Tibial nerve (tissue), 4 donors: ENCODE measurements around the gene LCP1. TPM values are rescaled to one million over a fixed set of nuclear protein-coding genes. Genes with fewer than 3 reads are reported as not detected.
"Not testable (repeated sequence)": the region's sequence is repeated elsewhere in the genome, so short reads cannot be mapped to it uniquely, and the experiment has no call there.

ENCODE experiments used
- DNase-seq, 2 donors: peaks; one replicate each; pipeline ENCODE4 v3.0.0-alpha.2; 2019; ENCODE audit warnings: low spot score in 2 of 2
- H3K27ac ChIP-seq, 4 donors: fragments of 200-600 bp; sonication (generic) in 3 of 4; one replicate each; pipeline ENCODE4 v1.5.1; 2017 to 2019; ENCODE audit warnings: mild to moderate bottlenecking in 1 of 4
- H3K27me3 ChIP-seq, 2 donors: fragments of 200-600 bp; sonication (generic) in 1 of 2; one replicate each; pipeline versions ENCODE4 v1.5.1 to v1.6.0; 2017 to 2019
- H3K36me3 ChIP-seq, 3 donors: fragments of 200-600 bp; sonication (generic); one replicate each; pipeline ENCODE4 v1.5.1; 2018 to 2019
- H3K4me1 ChIP-seq, 4 donors: fragments of 200-600 bp; sonication (generic) in 3 of 4; one replicate each; pipeline ENCODE4 v1.5.1; 2017 to 2019
- H3K4me3 ChIP-seq, 4 donors: fragments of 200-600 bp; sonication (generic) in 3 of 4; one replicate each; pipeline ENCODE4 v1.5.1; 2017 to 2019; ENCODE audit warnings: mild to moderate bottlenecking in 1 of 4, moderate library complexity in 1 of 4
- H3K9me3 ChIP-seq, 4 donors: fragments of 200-600 bp; sonication (generic) in 3 of 4; one replicate each; pipeline ENCODE4 v1.5.1; 2017 to 2019
- CTCF ChIP-seq, 5 experiments: fragments of 200-600 bp in 3 of 5; fragments of 450-650 bp in 2 of 5; sonication (generic) in 3 of 5; IDR thresholded peaks; one replicate each; pipeline ENCODE4 v1.5.1; 2016 to 2019; ENCODE audit warnings: antibody characterized with exemption in 5 of 5, mild to moderate bottlenecking in 3 of 5, moderate library complexity in 2 of 5
- EP300 ChIP-seq, 2 donors: sonication (generic); formaldehyde crosslinking; IDR thresholded peaks; one replicate each; pipeline ENCODE4 v1.6.1; 2017; ENCODE audit warnings: antibody characterized with exemption in 2 of 2, mild to moderate bottlenecking in 1 of 2
- POLR2A ChIP-seq, 2 donors: fragments of 450-650 bp; IDR thresholded peaks; one replicate each; pipeline ENCODE4 v1.6.1; 2017; ENCODE audit warnings: antibody characterized with exemption in 2 of 2, mild to moderate bottlenecking in 2 of 2, moderate library complexity in 2 of 2
- WGBS, 2 donors: methylation state at CpG; one replicate each; pipeline ENCODE4 v1.1.5; 2018; 5-methylcytosine and 5-hydroxymethylcytosine counted together
- total RNA-seq, 4 donors: library from RNA; depleted of rRNA; stranded (reverse); fragments of >200 nt; gene quantifications; one replicate each; pipeline ENCODE4 v1.1.0, GENCODE V29; 2016

LCP1 gene
- 10 to 100 TPM; 18.1 to 62.7 (median 22.4) TPM for total RNA-seq

- peak within 1 kb of the TSS in 3 of 4 donors; percentile 7 to 49 (median 39) for H3K4me3 ChIP-seq
- peak in 1 of 2 donors; percentile 35 for DNase-seq
- H3K27ac ChIP-seq = peak within 1 kb of the TSS in 3 of 4 donors; percentile 45 to 75 (median 50)
- TF ChIP-seq CTCF (IDR thresholded peaks at IDR 0.05) (no peak), POLR2A (IDR thresholded peaks at IDR 0.05) (peak; percentile 21 to 39), EP300 (IDR thresholded peaks at IDR 0.05) (peak in 1 of 2 donors; percentile 61)
- H3K27me3 ChIP-seq = no peaks in the 10 kb centered on the region
- H3K9me3 ChIP-seq = no peaks in the 10 kb centered on the region
- peaks cover 0 to 7% (median 0%) of the 10 kb centered on the region in 4 donors for H3K4me1 ChIP-seq
- no peaks in the 10 kb centered on the region for H3K36me3 ChIP-seq
- WGBS, 2 donors = 76 to 80% methylated on average over 8 of the region's 8 CpGs
These were observed at the start of gene LCP1 for GRCh38 chr13:46181840-46182490. Gene LCP1, minus strand, starts transcription at chr13:46182177. Its CDS starts 22,515 bp downstream, at chr13:46159662.

GRCh38 chr13:46229251-46229650 lies 47.3 kb upstream of the LCP1 start:
- no peaks in the 10 kb centered on the region for H3K27me3 ChIP-seq

GRCh38 chr13:46220234-46220633 lies 38.3 kb upstream of the LCP1 start:
- not testable (repeated sequence) for H3K4me3 ChIP-seq, H3K36me3 ChIP-seq, H3K27me3 ChIP-seq, H3K4me1 ChIP-seq, H3K27ac ChIP-seq
- 0 to 30% methylated on average over 1 to 2 of the region's 2 CpGs for WGBS, 2 donors
- peak in 1 of 2 donors; percentile 10 for DNase-seq
- H3K9me3 ChIP-seq = peaks cover 0 to 34% (median 8%) of the 10 kb centered on the region in 4 donors

More at GRCh38 chr13:46229251-46229650, 47.3 kb upstream of the LCP1 start:
- 89 to 99% methylated on average over 2 of the region's 2 CpGs for WGBS, 2 donors
- Histone ChIP-seq H3K4me3 (no peak overlapping the region), H3K9me3 (peaks cover 0 to 35% (median under 1%) of the 10 kb centered on the region in 4 donors), H3K36me3 (peaks cover 0 to 16% (median 0%) of the 10 kb centered on the region in 3 donors), H3K27ac (no peak overlapping the region), H3K4me1 (no peaks in the 10 kb centered on the region)
- no peak for TF ChIP-seq CTCF (IDR thresholded peaks at IDR 0.05)
- no peak for TF ChIP-seq POLR2A (IDR thresholded peaks at IDR 0.05)
- no peak for TF ChIP-seq EP300 (IDR thresholded peaks at IDR 0.05)
- no peak for DNase-seq

GRCh38 chr13:46214741-46215140 lies 32.8 kb upstream of the LCP1 start:
- not testable (repeated sequence) for H3K27ac ChIP-seq, DNase-seq, H3K9me3 ChIP-seq, H3K27me3 ChIP-seq, H3K36me3 ChIP-seq, H3K4me3 ChIP-seq
- WGBS, 2 donors = 89 to 94% methylated on average over 1 of the region's 1 CpG
- H3K4me1 ChIP-seq = peaks cover 0 to 11% (median 2%) of the 10 kb centered on the region in 4 donors

- WGBS, 2 donors = 92 to 96% methylated on average over 3 of the region's 3 CpGs
- Histone ChIP-seq H3K9me3 (peaks cover 0 to 8% (median 0%) of the 10 kb centered on the region in 4 donors), H3K27me3 (no peaks in the 10 kb centered on the region), H3K36me3 (no peaks in the 10 kb centered on the region), H3K27ac (no peak overlapping the region), H3K4me3 (no peak overlapping the region), H3K4me1 (peaks cover 0 to 11% (median 2%) of the 10 kb centered on the region in 4 donors)
- no peak for DNase-seq
- no peak for TF ChIP-seq POLR2A (IDR thresholded peaks at IDR 0.05)
- no peak for TF ChIP-seq EP300 (IDR thresholded peaks at IDR 0.05)
- no peak for TF ChIP-seq CTCF (IDR thresholded peaks at IDR 0.05)
These were observed 31.3 kb upstream of the LCP1 start for GRCh38 chr13:46213242-46213641.

- Histone ChIP-seq H3K27me3 (no peaks in the 10 kb centered on the region), H3K4me3 (peak within 1 kb of the TSS; percentile 35 to 54 (median 50)), H3K27ac (peak within 1 kb of the TSS in 2 of 4 donors; percentile 4 to 28), H3K4me1 (peaks cover 0 to 11% (median 2%) of the 10 kb centered on the region in 4 donors), H3K9me3 (peaks cover 0 to 4% (median 0%) of the 10 kb centered on the region in 4 donors), H3K36me3 (no peaks in the 10 kb centered on the region)
- peak; percentile 41 to 45 for DNase-seq
- TF ChIP-seq CTCF (IDR thresholded peaks at IDR 0.05) (no peak), EP300 (IDR thresholded peaks at IDR 0.05) (no peak), POLR2A (IDR thresholded peaks at IDR 0.05) (no peak)
- WGBS, 2 donors = 3% methylated on average over 42 to 53 of the region's 53 CpGs
These were observed 29.7 kb upstream of the LCP1 start, which contains the start of gene LRRC63 for GRCh38 chr13:46211483-46212351. Gene LRRC63, plus strand, starts transcription at chr13:46211928. Its CDS starts 1,107 bp downstream, at chr13:46213035.
